ENCODE data around the gene COG2. TPM values are rescaled to one million over a fixed set of nuclear protein-coding genes. Genes with fewer than 3 reads are reported as not detected.

Gene COG2
- total and polyA plus RNA-seq, 2 of the 13 experiments (the other 11 are each of a cell fraction or from before 2014, with no cell fraction given): 16.8 to 36.3 TPM

- TF ChIP-seq ZNF646 (CRISPR knock-in tag; IDR thresholded peaks at IDR 0.05) (0 out of 2 replicates have a peak, but pooled peaks have one; percentile 52), ZNF569 (CRISPR knock-in tag; IDR thresholded peaks at IDR 0.05; ENCODE audit: borderline replicate concordance) (no peak), TBP (CRISPR knock-in tag; IDR thresholded peaks at IDR 0.05) (0 out of 2 replicates have a peak, but pooled peaks have one; percentile 61), HBP1 (CRISPR knock-in tag; IDR thresholded peaks at IDR 0.05; ENCODE audit: low read depth) (no peak), ZFX (CRISPR knock-in tag; IDR thresholded peaks at IDR 0.05; ENCODE audit: low read depth) (peak; percentile 95), ZNF597 (CRISPR knock-in tag; IDR thresholded peaks at IDR 0.05) (no peak), ZNF746 (CRISPR knock-in tag; IDR thresholded peaks at IDR 0.05) (peak; percentile 87; the same call in 1 of the 2 replicates), JARID2 (CRISPR knock-in tag; IDR thresholded peaks at IDR 0.05; ENCODE audit: insufficient replicate concordance) (no peak), ZBTB46 (CRISPR knock-in tag; IDR thresholded peaks at IDR 0.05; ENCODE audit: borderline replicate concordance) (0 out of 2 replicates have a peak, but pooled peaks have one; percentile 75), NFE2L2 (IDR thresholded peaks at IDR 0.05; ENCODE audit: low read length) (no peak), NFAT5 (CRISPR knock-in tag; IDR thresholded peaks at IDR 0.05) (peak; percentile 88)
Measured at GRCh38 chr1:230702934-230703678, 60.8 kb downstream of the COG2 start (continued).
